Body of pancreas (tissue), 4 donors: ENCODE measurements around the gene NAP1L5. TPM values are rescaled to one million over a fixed set of nuclear protein-coding genes. Genes with fewer than 3 reads are reported as not detected.

ENCODE experiments used
- ATAC-seq: fragments of 150-250 bp; one replicate; pipeline ENCODE4 v1.9.1; 2016
- DNase-seq, 4 donors: peaks; one replicate each; pipeline ENCODE4 v3.0.0-alpha.2; 2019
- H3K27ac ChIP-seq, 4 donors: fragments of 200-600 bp; sonication (generic); 1 replicate in 3 of 4; 2 replicates in 1 of 4; pipeline versions ENCODE4 v1.5.1 to v1.6.1; 2016 to 2019; ENCODE audit warnings: mild to moderate bottlenecking in 1 of 4, mixed read lengths in 1 of 4, moderate library complexity in 1 of 4
- H3K27me3 ChIP-seq, 2 donors: fragments of 200-600 bp; sonication (generic); one replicate each; pipeline ENCODE4 v1.6.0; 2016; ENCODE audit warnings: mild to moderate bottlenecking in 1 of 2
- H3K36me3 ChIP-seq, 2 donors: fragments of 200-600 bp; sonication (generic); replicated peaks in 1 of 2; 2 replicates each; pipeline ENCODE4 v1.5.1; 2016; ENCODE audit warnings: low read depth in 2 of 2; ENCODE audit not compliant: insufficient read depth in 1 of 2
- H3K4me1 ChIP-seq: fragments of 200-600 bp; sonication (generic); one replicate; pipeline ENCODE4 v1.6.0; 2016
- H3K4me3 ChIP-seq, 2 donors: fragments of 200-600 bp; sonication (generic); 1 replicate in 1 of 2; 2 replicates in 1 of 2; pipeline ENCODE4 v1.5.1; 2016 to 2019
- H3K9me3 ChIP-seq, 3 donors: fragments of 200-600 bp; sonication (generic); 1 replicate in 2 of 3; 2 replicates in 1 of 3; pipeline ENCODE4 v1.5.1; 2016
- CTCF ChIP-seq, 7 experiments: fragments of 450-650 bp in 4 of 7; fragments of 200-600 bp in 3 of 7; sonication (generic) in 3 of 7; IDR thresholded peaks; one replicate each; pipeline ENCODE4 v1.5.1; 2016 to 2019; ENCODE audit warnings: antibody characterized with exemption in 7 of 7
- POLR2A ChIP-seq, 3 donors: fragments of 450-650 bp; IDR thresholded peaks; one replicate each; pipeline ENCODE4 v1.6.1; 2016; ENCODE audit warnings: antibody characterized with exemption in 3 of 3, mild to moderate bottlenecking in 2 of 3
- WGBS, 2 donors: methylation state at CpG; one replicate each; pipeline ENCODE4 v1.1.5; 2017; 5-methylcytosine and 5-hydroxymethylcytosine counted together
- intact Hi-C: fragments of 100-400 bp; cut with DNase I; formaldehyde crosslinking; loops from one replicate; pipeline ENCODE4 v1.15.1; 2023
- total RNA-seq, 2 donors: library from RNA; depleted of rRNA; stranded (reverse); fragments of >200 nt; gene quantifications; one replicate each; pipeline ENCODE4 v1.1.0, GENCODE V29; 2016

The NAP1L5 gene
- total RNA-seq, 2 donors from 2014 or later, result 3.1 to 7.3 TPM

- no peak overlapping the region for H3K27ac ChIP-seq
- H3K27me3 ChIP-seq, result no peaks in the 10 kb centered on the region
- WGBS, 2 donors, result 93 to 100% methylated on average over 1 of the region's 1 CpG
- no peaks in the 10 kb centered on the region for H3K4me1 ChIP-seq
- intact Hi-C loops, result no loop called here
- no peak for TF ChIP-seq POLR2A (IDR thresholded peaks at IDR 0.05)
- TF ChIP-seq CTCF (IDR thresholded peaks at IDR 0.05), result no peak
- H3K9me3 ChIP-seq, result peaks cover 0 to 5% (median 0%) of the 10 kb centered on the region in 3 donors
- no peak overlapping the region for H3K4me3 ChIP-seq
- no peak for ATAC-seq
- no peak for DNase-seq
- H3K36me3 ChIP-seq, result no peaks in the 10 kb centered on the region
These were observed 16.2 kb upstream of the NAP1L5 start for GRCh38 chr4:88713782-88714181.

- intact Hi-C loops, result loop anchor here (10.0 kb wide), 1 partner anchor 315 kb away; no protein-coding TSS in a partner anchor
- no peaks in the 10 kb centered on the region for H3K36me3 ChIP-seq
- WGBS, 2 donors, result 91 to 95% methylated on average over 1 of the region's 1 CpG
- no peak overlapping the region for H3K27ac ChIP-seq
- H3K9me3 ChIP-seq, result no peaks in the 10 kb centered on the region
- peaks cover 5% of the 10 kb centered on the region for H3K4me1 ChIP-seq
- no peak for DNase-seq
- no peaks in the 10 kb centered on the region for H3K27me3 ChIP-seq
- TF ChIP-seq POLR2A (IDR thresholded peaks at IDR 0.05) (no peak), CTCF (IDR thresholded peaks at IDR 0.05) (no peak)
- ATAC-seq, result no peak
- no peak overlapping the region for H3K4me3 ChIP-seq
These were observed 12.4 kb upstream of the NAP1L5 start for GRCh38 chr4:88709989-88710388.

GRCh38 chr4:88706574-88706973 is 8.9 kb upstream of the NAP1L5 start:
- TF ChIP-seq CTCF (IDR thresholded peaks at IDR 0.05), result peak; percentile 42 to 84 (median 78)
- no peak for TF ChIP-seq POLR2A (IDR thresholded peaks at IDR 0.05)
- Histone ChIP-seq H3K9me3 (no peaks in the 10 kb centered on the region), H3K4me3 (no peak overlapping the region), H3K27me3 (no peaks in the 10 kb centered on the region), H3K36me3 (peaks cover 0 to 2% of the 10 kb centered on the region in 2 donors), H3K4me1 (peaks cover 5% of the 10 kb centered on the region), H3K27ac (no peak overlapping the region)
- ATAC-seq (peak; percentile 90), DNase-seq (peak; percentile 31 to 64 (median 51))
- intact Hi-C loops, result loop anchor here (10.0 kb wide), 1 partner anchor 318 kb away; no protein-coding TSS in a partner anchor
- WGBS, 2 donors, result 16 to 21% methylated on average over 9 of the region's 9 CpGs

DNA sequence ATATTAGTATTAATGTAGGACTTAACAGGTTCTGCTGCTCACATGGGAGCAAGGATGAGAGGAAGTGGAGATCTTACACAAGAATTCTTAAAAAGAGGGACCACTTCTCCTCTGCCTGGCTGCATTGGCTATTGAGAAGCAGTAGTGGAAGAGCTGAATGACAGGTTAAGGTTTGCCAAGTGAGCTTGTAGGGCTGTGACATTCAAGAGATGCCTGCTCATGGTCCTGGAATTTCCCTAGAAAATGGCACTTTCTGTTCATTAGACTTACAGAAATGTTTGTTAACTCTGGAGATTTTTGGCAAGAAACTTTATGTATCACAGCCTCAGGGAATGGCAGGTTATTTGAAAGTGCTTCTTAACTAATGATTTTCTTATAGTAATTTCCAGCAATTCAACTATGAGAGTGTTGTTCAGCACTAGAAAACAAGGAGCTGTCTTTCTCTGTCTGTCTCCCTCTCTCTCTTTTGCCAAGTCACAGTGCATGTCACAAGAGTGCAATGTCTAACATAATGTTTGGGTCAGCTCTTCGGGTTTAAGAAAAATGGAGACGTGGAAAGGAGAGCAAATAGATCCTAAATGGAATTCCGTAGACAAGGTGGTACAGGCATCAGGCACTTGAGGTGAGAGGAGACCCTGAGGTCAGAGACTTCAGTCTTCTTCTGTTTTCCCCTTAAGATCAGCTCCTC is 8.3 kb upstream of the NAP1L5 start:
- H3K9me3 ChIP-seq, result no peaks in the 10 kb centered on the region
- ATAC-seq, result peak; percentile 6

More for the DNA sequence above, 8.3 kb upstream of the NAP1L5 start:
- intact Hi-C loops, result loop anchor here (10.0 kb wide), 1 partner anchor 319 kb away; no protein-coding TSS in a partner anchor
- no peak for TF ChIP-seq CTCF (IDR thresholded peaks at IDR 0.05)
- no peak for TF ChIP-seq POLR2A (IDR thresholded peaks at IDR 0.05)
- 53 to 54% methylated on average over 3 of the region's 3 CpGs for WGBS, 2 donors
- no peaks in the 10 kb centered on the region for H3K27me3 ChIP-seq
- H3K4me3 ChIP-seq, result no peak overlapping the region
- no peak overlapping the region for H3K27ac ChIP-seq
- no peak for DNase-seq
- peaks cover 0 to 2% of the 10 kb centered on the region in 2 donors for H3K36me3 ChIP-seq
- peaks cover 5% of the 10 kb centered on the region for H3K4me1 ChIP-seq
